Common myeloid progenitor, CD34-positive (primary cell): ENCODE data around the gene IQCK.
"Not testable (repeated sequence)": the region's sequence is repeated elsewhere in the genome, so short reads cannot be mapped to it uniquely, and the experiment has no call there.

Experiments
- CTCF ChIA-PET: fragments of 350-600 bp; sonication (Branson Sonifier 250); formaldehyde crosslinking; loops from one replicate; lab custom pipeline; 2021; ENCODE audit warnings: antibody characterized with exemption; lab: Charles Lee
- POLR2A ChIA-PET: fragments of 350-600 bp; sonication (Branson Sonifier 250); formaldehyde crosslinking; loops from one replicate; lab custom pipeline; 2021; ENCODE audit warnings: antibody characterized with exemption; lab: Charles Lee
- DNase-seq, 3 donors: peaks; one replicate each; pipeline versions ENCODE4 v3.0.0 to v3.0.0-alpha.2; 2013
- H3K27ac ChIP-seq, 2 experiments: 1 replicate in 1 of 2; 2 replicates in 1 of 2; pipeline ENCODE4 v1.7.0; 2013; ENCODE audit warnings: inconsistent platforms in 2 of 2, low read length in 2 of 2, mild to moderate bottlenecking in 2 of 2, low read depth in 1 of 2, moderate library complexity in 1 of 2; ENCODE audit not compliant: severe bottlenecking in 2 of 2, insufficient read depth in 1 of 2, poor library complexity in 1 of 2
- H3K27me3 ChIP-seq, 5 experiments: replicated peaks in 2 of 5; 1 replicate in 3 of 5; 2 replicates in 2 of 5; pipeline versions ENCODE4 v1.6.1 to v1.7.0; 2013; ENCODE audit warnings: low read length in 4 of 5, mild to moderate bottlenecking in 2 of 5, moderate library complexity in 2 of 5, inconsistent platforms in 1 of 5; ENCODE audit not compliant: insufficient read depth in 5 of 5, control insufficient read depth in 4 of 5
- H3K36me3 ChIP-seq, 4 experiments: 1 replicate in 2 of 4; 2 replicates in 2 of 4; pipeline versions ENCODE4 v1.6.1 to v1.7.0; 2013; ENCODE audit warnings: low read length in 3 of 4, control low read depth in 1 of 4, mild to moderate bottlenecking in 1 of 4; ENCODE audit not compliant: control insufficient read depth in 4 of 4, insufficient read depth in 4 of 4
- H3K4me1 ChIP-seq, 4 experiments: 1 replicate in 3 of 4; 2 replicates in 1 of 4; pipeline versions ENCODE4 v1.6.1 to v1.7.1; 2013; ENCODE audit warnings: low read length in 3 of 4, mild to moderate bottlenecking in 3 of 4, control low read depth in 1 of 4, inconsistent platforms in 1 of 4, moderate library complexity in 1 of 4; ENCODE audit not compliant: control insufficient read depth in 4 of 4, insufficient read depth in 4 of 4; ENCODE audit errors: control extremely low read depth in 1 of 4
- H3K4me3 ChIP-seq, 7 experiments: 1 replicate in 4 of 7; 2 replicates in 3 of 7; pipeline versions ENCODE4 v1.5.1 to v1.7.0; 2013; ENCODE audit warnings: mild to moderate bottlenecking in 7 of 7, low read length in 6 of 7, moderate library complexity in 6 of 7, inconsistent platforms in 2 of 7, low read depth in 2 of 7, control low read depth in 1 of 7; ENCODE audit not compliant: insufficient read depth in 4 of 7, control insufficient read depth in 1 of 7; ENCODE audit errors: extremely low read depth in 1 of 7
- H3K9me3 ChIP-seq, 5 experiments: 1 replicate in 4 of 5; 2 replicates in 1 of 5; pipeline versions ENCODE4 v1.6.1 to v1.7.1; 2013; ENCODE audit warnings: low read length in 4 of 5, mild to moderate bottlenecking in 2 of 5, inconsistent platforms in 1 of 5, low read depth in 1 of 5, moderate library complexity in 1 of 5; ENCODE audit not compliant: control insufficient read depth in 4 of 5, insufficient read depth in 2 of 5; ENCODE audit errors: control extremely low read depth in 1 of 5
- WGBS: methylation state at CpG from one replicate; pipeline ENCODE4 v1.1.5; 2013; ENCODE audit not compliant: insufficient coverage; 5-methylcytosine and 5-hydroxymethylcytosine counted together

The IQCK gene

DNA sequence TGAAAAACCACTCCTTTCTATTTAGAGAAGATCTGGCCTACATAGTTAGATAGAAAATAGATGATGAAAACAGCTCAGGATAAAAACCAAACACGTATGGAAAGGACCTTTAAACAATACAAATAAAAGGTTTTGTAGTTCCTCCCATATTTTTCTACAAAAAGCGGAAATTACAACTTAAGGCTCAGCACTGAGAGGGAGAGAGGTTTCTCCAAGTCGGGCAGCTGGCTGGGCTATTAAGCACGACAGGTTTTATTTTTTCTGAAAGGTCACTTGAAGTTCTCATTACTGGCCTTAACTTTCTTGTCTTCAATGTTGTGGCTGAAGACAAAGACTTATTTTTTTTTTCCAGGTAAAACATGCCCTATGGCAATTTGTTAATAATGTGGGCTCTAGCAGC lies 83.8 kb downstream of the IQCK start:
- no CpG with 5 or more reads among the region's 4 CpGs for WGBS
- not testable (repeated sequence) for H3K36me3 ChIP-seq, DNase-seq

DNA sequence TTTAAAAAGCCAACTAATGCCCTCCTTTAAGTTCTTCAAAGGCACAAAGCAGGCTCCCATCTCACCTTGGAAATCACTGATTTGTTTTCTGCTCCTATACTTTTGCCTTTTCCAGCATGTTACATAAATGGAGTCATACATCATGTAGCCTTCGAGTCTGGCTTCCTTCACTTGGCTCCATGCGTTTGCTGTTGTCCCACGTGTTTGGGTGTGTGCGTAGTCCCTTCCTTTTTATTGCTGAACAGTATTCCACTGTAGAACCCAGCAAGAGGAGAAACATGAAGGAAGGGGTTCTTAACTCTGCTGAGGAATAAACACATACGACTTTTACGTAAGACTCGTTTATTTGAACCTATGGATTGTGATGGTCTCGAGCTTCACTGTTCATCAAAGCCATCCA lies 84.5 kb downstream of the IQCK start:
- H3K36me3 ChIP-seq: no peaks in the 10 kb centered on the region
- H3K9me3 ChIP-seq: peaks cover 0 to 17% (median 10%) of the 10 kb centered on the region in 5 experiments
- ChIA-PET POLR2A (no interaction called here), CTCF (no interaction called here)
- no peak overlapping the region for H3K4me3 ChIP-seq
- DNase-seq: no peak
- no peak overlapping the region for H3K27ac ChIP-seq
- H3K27me3 ChIP-seq: no peaks in the 10 kb centered on the region
- H3K4me1 ChIP-seq: peaks cover 0 to 12% (median 7%) of the 10 kb centered on the region in 4 experiments
- WGBS: 85% methylated on average over 8 of the region's 8 CpGs

More for the DNA sequence above, 83.8 kb downstream of the IQCK start:
- H3K4me3 ChIP-seq, H3K27me3 ChIP-seq, POLR2A ChIA-PET, H3K27ac ChIP-seq, CTCF ChIA-PET: not testable (repeated sequence)
- Histone ChIP-seq H3K4me1 (peaks cover 0 to 12% (median 7%) of the 10 kb centered on the region in 4 experiments), H3K9me3 (peaks cover 0 to 13% (median 7%) of the 10 kb centered on the region in 5 experiments)

DNA sequence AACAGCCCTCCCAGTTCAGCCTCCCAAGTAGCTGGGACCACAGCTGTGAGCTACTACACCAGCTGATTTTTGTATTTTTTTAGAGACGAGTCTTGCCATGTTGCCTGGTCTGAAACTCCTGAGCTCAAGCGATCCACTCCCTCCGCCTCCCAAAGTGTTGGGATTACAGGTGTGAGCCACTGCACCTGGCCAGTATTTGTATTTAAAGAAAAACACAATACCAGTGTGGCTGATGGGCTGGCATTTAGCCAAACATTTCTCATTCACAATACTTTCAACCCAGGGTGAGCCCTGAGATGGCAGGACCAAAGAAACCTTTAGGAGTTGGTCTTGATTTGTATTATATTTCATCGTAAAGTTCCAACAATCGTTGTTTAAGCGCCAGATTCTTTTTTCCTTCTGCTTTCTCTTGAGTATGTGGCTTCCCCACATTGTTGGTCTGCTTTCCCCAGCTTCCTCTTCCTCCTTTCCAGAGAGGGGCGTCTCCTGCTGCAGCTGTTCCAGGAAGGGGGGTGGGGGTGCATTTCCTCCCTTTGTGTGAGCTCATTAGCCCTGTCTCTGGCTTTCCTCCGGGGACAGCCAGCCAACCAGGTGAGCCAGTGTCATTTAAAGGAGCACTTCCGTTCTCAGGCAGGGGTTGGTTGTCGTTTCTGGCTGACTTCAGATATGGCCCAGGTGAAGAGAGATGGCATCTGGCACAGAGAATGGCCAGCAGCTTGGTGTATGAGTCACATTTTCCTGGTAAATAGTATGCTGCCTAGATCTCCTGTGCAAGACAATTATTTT lies 86.7 kb downstream of the IQCK start:
- CTCF ChIA-PET: no interaction called here
- Histone ChIP-seq H3K4me3 (peak overlapping the region in 2 of 7 experiments; percentile 7 to 21), H3K9me3 (peaks cover 0 to 17% (median 10%) of the 10 kb centered on the region in 5 experiments), H3K36me3 (no peaks in the 10 kb centered on the region), H3K27me3 (no peaks in the 10 kb centered on the region), H3K4me1 (peaks cover 0 to 27% (median 10%) of the 10 kb centered on the region in 4 experiments), H3K27ac (no peak overlapping the region)
- DNase-seq: peak; percentile 45 to 79 (median 75)
- WGBS: 54% methylated on average over 5 of the region's 10 CpGs
- POLR2A ChIA-PET: no interaction called here

DNA sequence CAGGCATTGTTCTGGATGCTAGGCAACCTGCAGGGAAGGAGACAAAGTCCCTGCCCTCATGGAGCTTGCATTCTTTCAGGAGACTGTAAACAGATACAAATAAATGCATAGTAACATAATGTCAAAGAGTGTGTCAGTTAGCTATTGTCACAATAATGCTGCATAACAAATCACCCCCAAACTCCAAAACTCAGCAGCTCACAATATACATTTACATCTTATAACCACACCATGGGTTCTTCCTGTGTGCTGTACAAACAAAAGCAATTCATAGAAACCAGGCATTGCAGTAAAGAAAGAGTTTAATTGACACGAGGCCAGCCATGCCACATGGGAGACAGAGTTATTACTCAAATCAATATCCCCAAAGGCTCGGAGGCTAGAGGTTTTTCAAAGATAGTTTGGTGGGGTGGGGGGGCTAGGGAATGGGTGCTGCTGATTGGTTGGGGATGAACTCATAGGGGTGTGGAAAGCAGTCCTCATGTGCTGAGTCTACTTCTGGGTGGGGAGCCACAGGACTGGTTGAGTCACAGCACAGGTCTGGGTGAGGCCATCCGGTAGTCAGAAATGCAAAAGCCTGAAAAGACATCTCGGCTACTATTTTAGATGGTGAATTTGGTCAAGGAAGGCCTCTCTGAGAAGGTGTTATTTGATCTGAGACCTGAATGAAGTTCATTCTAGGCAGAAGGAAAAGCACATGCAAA lies 87.5 kb downstream of the IQCK start:
- H3K4me1 ChIP-seq: peaks cover 0 to 28% (median 10%) of the 10 kb centered on the region in 4 experiments
- 93% methylated on average over 2 of the region's 4 CpGs for WGBS
- peaks cover 0 to 17% (median 10%) of the 10 kb centered on the region in 5 experiments for H3K9me3 ChIP-seq
- no peak overlapping the region for H3K27ac ChIP-seq
- DNase-seq: peak in 1 of 3 donors; percentile 1
- no peaks in the 10 kb centered on the region for H3K27me3 ChIP-seq
- ChIA-PET POLR2A (no interaction called here), CTCF (no interaction called here)
- H3K4me3 ChIP-seq: no peak overlapping the region
- no peaks in the 10 kb centered on the region for H3K36me3 ChIP-seq

DNA sequence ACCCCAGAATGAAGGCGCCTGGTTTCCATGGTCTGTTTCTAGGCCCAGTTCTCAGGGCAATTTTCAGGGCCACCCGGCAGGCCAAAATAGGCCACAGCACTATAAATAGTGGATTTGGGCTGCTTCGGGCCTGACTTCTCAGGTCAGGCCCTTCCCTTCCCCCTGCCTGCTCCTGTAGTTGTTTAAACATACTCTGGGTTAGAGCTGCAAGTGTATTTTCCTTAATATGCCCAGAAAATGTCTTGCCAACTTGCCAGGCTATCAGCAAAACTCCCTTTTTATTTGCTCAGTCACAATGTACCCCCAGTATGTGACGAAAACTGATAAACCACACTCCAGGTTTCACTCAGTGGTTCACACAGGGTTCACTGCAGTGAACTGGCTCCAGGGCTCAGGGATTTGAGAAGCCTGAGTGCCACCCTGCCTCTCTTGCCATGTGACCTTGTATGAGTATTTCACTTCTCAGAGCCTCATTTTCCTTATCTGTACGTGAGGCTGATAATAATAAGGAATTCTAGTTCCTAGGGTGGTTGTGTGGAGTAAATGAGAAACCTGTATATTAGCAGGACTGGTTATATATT lies 90.1 kb downstream of the IQCK start:
- POLR2A ChIA-PET: no interaction called here
- no peak overlapping the region for H3K27ac ChIP-seq

DNA sequence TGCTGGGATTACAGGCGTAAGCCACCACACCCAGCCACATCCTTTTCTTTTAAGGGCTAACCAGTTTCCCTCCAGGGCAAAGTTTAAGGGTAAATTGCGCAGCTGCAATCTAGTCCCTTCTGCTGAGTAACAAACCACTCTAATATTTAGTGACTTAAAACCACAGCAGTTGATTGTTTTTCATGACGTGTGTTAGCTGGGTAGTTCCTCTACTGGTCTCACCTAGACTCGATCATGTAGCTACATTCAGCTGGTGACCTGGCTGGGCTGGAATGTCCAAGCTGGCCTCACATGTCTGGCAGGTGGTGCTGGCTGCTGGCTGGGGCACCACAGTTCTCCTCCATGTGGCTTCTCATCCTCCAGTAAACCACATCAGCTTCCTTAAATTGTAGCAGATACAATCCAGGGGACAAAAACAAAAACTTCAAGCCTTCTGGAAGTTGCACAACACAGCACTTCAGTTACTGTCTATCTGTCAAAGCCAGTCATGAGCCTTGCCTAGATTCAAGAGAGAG lies 91.1 kb downstream of the IQCK start:
- DNase-seq: peak in 2 of 3 donors; percentile 46 to 56
- Histone ChIP-seq H3K27ac (no peak overlapping the region), H3K36me3 (no peaks in the 10 kb centered on the region), H3K27me3 (no peaks in the 10 kb centered on the region), H3K9me3 (peaks cover 0 to 26% (median 13%) of the 10 kb centered on the region in 5 experiments), H3K4me1 (peaks cover 0 to 28% (median 10%) of the 10 kb centered on the region in 4 experiments), H3K4me3 (no peak overlapping the region)
- ChIA-PET CTCF (no interaction called here), POLR2A (no interaction called here)
- WGBS: 67% methylated on average over 3 of the region's 4 CpGs

More for the DNA sequence above, 90.1 kb downstream of the IQCK start:
- DNase-seq: no peak
- Histone ChIP-seq H3K4me3 (no peak overlapping the region), H3K36me3 (no peaks in the 10 kb centered on the region), H3K9me3 (peaks cover 0 to 23% (median 13%) of the 10 kb centered on the region in 5 experiments), H3K4me1 (peaks cover 0 to 28% (median 10%) of the 10 kb centered on the region in 4 experiments), H3K27me3 (no peaks in the 10 kb centered on the region)
- CTCF ChIA-PET: interaction anchor here (1.3 kb wide), 1 partner anchor 90 kb away, joined by 4 read pairs; the partner anchor contains the start of genes IQCK and KNOP1
- 100% methylated on average over 5 of the region's 5 CpGs for WGBS
